Neural cell (in vitro differentiated cells): Measurements from ENCODE around the gene PPP1R12B. TPM values are rescaled to one million over a fixed set of nuclear protein-coding genes. Genes with fewer than 3 reads are reported as not detected.
"Not testable (repeated sequence)": the region's sequence is repeated elsewhere in the genome, so short reads cannot be mapped to it uniquely, and the experiment has no call there.

ENCODE experiments used
- H2AFZ ChIP-seq: fragments of 200-600, 300-800 bp; sonication (generic), shearing (Covaris generic); 2 replicates; pipeline ENCODE4 v1.6.0; 2014; ENCODE audit warnings: low read depth, mild to moderate bottlenecking, antibody characterized with exemption, low read length, moderate library complexity
- H3F3A ChIP-seq: fragments of 200-600 bp; shearing (Covaris generic); 2 replicates; pipeline ENCODE4 v1.6.1; 2016; ENCODE audit warnings: mild to moderate bottlenecking, moderate library complexity, mixed read lengths, antibody characterized with exemption, low read length; ENCODE audit not compliant: insufficient read depth, poor library complexity, severe bottlenecking
- H3K27ac ChIP-seq: fragments of 200-600, 300-800 bp; sonication (generic), shearing (Covaris generic); 2 replicates; pipeline ENCODE4 v1.5.1; 2014; ENCODE audit warnings: mild to moderate bottlenecking, low read length, moderate library complexity
- H3K27me3 ChIP-seq: fragments of 300-800, 200-600 bp; sonication (generic), shearing (Covaris generic); 2 replicates; pipeline ENCODE4 v1.6.0; 2014; ENCODE audit warnings: mild to moderate bottlenecking, low read depth, low read length, moderate library complexity; ENCODE audit not compliant: insufficient read depth
- H3K36me3 ChIP-seq: fragments of 300-800, 200-600 bp; sonication (generic), shearing (Covaris generic); 2 replicates; pipeline ENCODE4 v1.5.1; 2014; ENCODE audit warnings: mild to moderate bottlenecking, antibody characterized with exemption, low read length, moderate library complexity; ENCODE audit not compliant: insufficient read depth
- H3K4me2 ChIP-seq: fragments of 300-800, 200-600 bp; sonication (generic), shearing (Covaris generic); 2 replicates; pipeline ENCODE4 v1.6.0; 2014; ENCODE audit warnings: mild to moderate bottlenecking, low read length
- H3K4me3 ChIP-seq: fragments of 300-800, 200-600 bp; sonication (generic), shearing (Covaris generic); 2 replicates; pipeline ENCODE4 v1.5.1; 2014; ENCODE audit warnings: mild to moderate bottlenecking, low read length, moderate library complexity
- H3K79me2 ChIP-seq: fragments of 200-600 bp; shearing (Covaris generic); replicated peaks from 2 replicates; pipeline ENCODE4 v1.6.0; 2014; ENCODE audit warnings: mild to moderate bottlenecking, low read length, moderate library complexity; ENCODE audit not compliant: insufficient read depth
- H3K9ac ChIP-seq: fragments of 300-800, 200-600 bp; sonication (generic), shearing (Covaris generic); 2 replicates; pipeline ENCODE4 v1.6.1; 2016; ENCODE audit warnings: mild to moderate bottlenecking, low read length, mixed read lengths
- H3K9me2 ChIP-seq: fragments of 200-600 bp; shearing (Covaris generic); 2 replicates; pipeline ENCODE4 v1.6.1; 2016; ENCODE audit warnings: mild to moderate bottlenecking, low read length, mixed read lengths; ENCODE audit not compliant: insufficient read depth
- H3K9me3 ChIP-seq: fragments of 200-600, 300-800 bp; sonication (generic), shearing (Covaris generic); 2 replicates; pipeline ENCODE4 v1.6.1; 2016; ENCODE audit warnings: mild to moderate bottlenecking, mixed run types, low read length, moderate library complexity, mixed read lengths
- H4K20me1 ChIP-seq: fragments of 200-600 bp; shearing (Covaris generic); 2 replicates; pipeline ENCODE4 v1.6.1; 2016; ENCODE audit warnings: mild to moderate bottlenecking, mixed run types; ENCODE audit not compliant: insufficient read depth
- EP300 ChIP-seq: fragments of 450-650 bp; conservative IDR thresholded peaks from 2 replicates; pipeline ENCODE4 v1.6.1; 2014; ENCODE audit warnings: antibody characterized with exemption, mild to moderate bottlenecking, moderate library complexity; ENCODE audit not compliant: poor library complexity, severe bottlenecking
- EZH2 ChIP-seq: fragments of 200-600, 300-800 bp; shearing (Covaris generic), sonication (generic); IDR thresholded peaks from 2 replicates; pipeline ENCODE4 v1.6.1; 2014; ENCODE audit warnings: antibody characterized with exemption, low read length, borderline replicate concordance, mild to moderate bottlenecking; ENCODE audit not compliant: insufficient read depth, poor library complexity, severe bottlenecking
- RAD21 ChIP-seq: fragments of 450-650 bp; conservative IDR thresholded peaks from 2 replicates; pipeline ENCODE4 v1.6.1; 2014; ENCODE audit warnings: antibody characterized with exemption, mild to moderate bottlenecking, moderate library complexity
- SMC3 ChIP-seq: fragments of 450-650 bp; conservative IDR thresholded peaks from 2 replicates; pipeline ENCODE4 v1.6.1; 2014; ENCODE audit warnings: antibody characterized with exemption, mild to moderate bottlenecking, moderate library complexity; ENCODE audit not compliant: poor library complexity
- polyA plus RNA-seq: library from polyadenylated mRNA; depleted of rRNA; stranded (reverse); fragments of >200 nt; gene quantifications from 2 replicates; pipeline ENCODE4 v1.2.3, GENCODE V29; 2014

The PPP1R12B gene
- polyA plus RNA-seq, 1 donor from 2014 or later: 9.8 TPM

GRCh38 chr1:202466339-202466738, 117.8 kb downstream of the PPP1R12B start:
- H3K79me2 ChIP-seq, H3K27me3 ChIP-seq, H3K4me2 ChIP-seq, H3K36me3 ChIP-seq, H3K4me3 ChIP-seq, H4K20me1 ChIP-seq, H3K9me2 ChIP-seq, H3K9ac ChIP-seq, H3K9me3 ChIP-seq, H2AFZ ChIP-seq, H3K27ac ChIP-seq, H3F3A ChIP-seq: not testable (repeated sequence)

DNA sequence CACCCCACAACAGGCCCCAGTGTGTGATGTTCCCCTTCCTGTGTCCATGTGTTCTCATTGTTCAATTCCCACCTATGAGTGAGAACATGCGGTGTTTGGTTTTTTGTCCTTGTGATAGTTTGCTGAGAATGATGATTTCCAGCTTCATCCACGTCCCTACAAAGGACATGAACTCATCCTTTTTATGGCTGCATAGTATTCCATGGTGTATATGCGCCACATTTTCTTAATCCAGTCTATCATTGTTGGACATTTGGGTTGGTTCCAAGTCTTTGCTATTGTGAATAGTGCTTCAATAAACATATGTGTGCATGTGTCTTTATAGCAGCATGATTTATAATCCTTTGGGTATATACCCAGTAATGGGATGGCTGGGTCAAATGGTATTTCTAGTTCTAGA, 118.9 kb downstream of the PPP1R12B start:
- not testable (repeated sequence) for H3K27me3 ChIP-seq, H3K27ac ChIP-seq, H3K4me2 ChIP-seq, H4K20me1 ChIP-seq, H3K36me3 ChIP-seq, H3K9me3 ChIP-seq, H3K4me3 ChIP-seq, H2AFZ ChIP-seq, H3K9me2 ChIP-seq, H3K79me2 ChIP-seq, H3K9ac ChIP-seq, H3F3A ChIP-seq

GRCh38 chr1:202468695-202469094, 120.2 kb downstream of the PPP1R12B start:
- not testable (repeated sequence) for H3K4me3 ChIP-seq, H2AFZ ChIP-seq, H3K9me2 ChIP-seq, H3K4me2 ChIP-seq, H3K27ac ChIP-seq, H4K20me1 ChIP-seq, H3F3A ChIP-seq, H3K27me3 ChIP-seq, H3K79me2 ChIP-seq, H3K9ac ChIP-seq, H3K9me3 ChIP-seq, H3K36me3 ChIP-seq

- not testable (repeated sequence) for H3K27ac ChIP-seq, H3K36me3 ChIP-seq, H4K20me1 ChIP-seq, H3F3A ChIP-seq, H3K4me2 ChIP-seq, H2AFZ ChIP-seq, H3K9me3 ChIP-seq, H3K9me2 ChIP-seq, H3K9ac ChIP-seq, H3K79me2 ChIP-seq, H3K4me3 ChIP-seq, H3K27me3 ChIP-seq
These were observed 120.6 kb downstream of the PPP1R12B start for GRCh38 chr1:202469123-202469522.

- H3K36me3 ChIP-seq: no peaks in the 10 kb centered on the region
- H3K9me3 ChIP-seq: no peaks in the 10 kb centered on the region
- H4K20me1 ChIP-seq: no peaks in the 10 kb centered on the region
- no peak overlapping the region for H3K27ac ChIP-seq
- no peak overlapping the region for H3K4me2 ChIP-seq
- no peak for TF ChIP-seq EZH2
- TF ChIP-seq SMC3: no peak
- TF ChIP-seq EP300: no peak
- no peak for TF ChIP-seq RAD21
- no peaks in the 10 kb centered on the region for H3K79me2 ChIP-seq
- no peaks in the 10 kb centered on the region for H3K27me3 ChIP-seq
- no peak overlapping the region for H3K9ac ChIP-seq
- no peaks in the 10 kb centered on the region for H3F3A ChIP-seq
- no peak overlapping the region for H3K4me3 ChIP-seq
- H2AFZ ChIP-seq: no peak overlapping the region
- no peaks in the 10 kb centered on the region for H3K9me2 ChIP-seq
These were observed 122.7 kb downstream of the PPP1R12B start for GRCh38 chr1:202471246-202471645.

GRCh38 chr1:202472347-202473124, 124.0 kb downstream of the PPP1R12B start:
- H3K4me2 ChIP-seq, H3K79me2 ChIP-seq, H2AFZ ChIP-seq, H3K36me3 ChIP-seq, H4K20me1 ChIP-seq, H3K27me3 ChIP-seq, H3K9ac ChIP-seq, H3K4me3 ChIP-seq, H3K9me3 ChIP-seq, H3F3A ChIP-seq, H3K9me2 ChIP-seq: not testable (repeated sequence)
- H3K27ac ChIP-seq: peak overlapping the region; percentile 31

DNA sequence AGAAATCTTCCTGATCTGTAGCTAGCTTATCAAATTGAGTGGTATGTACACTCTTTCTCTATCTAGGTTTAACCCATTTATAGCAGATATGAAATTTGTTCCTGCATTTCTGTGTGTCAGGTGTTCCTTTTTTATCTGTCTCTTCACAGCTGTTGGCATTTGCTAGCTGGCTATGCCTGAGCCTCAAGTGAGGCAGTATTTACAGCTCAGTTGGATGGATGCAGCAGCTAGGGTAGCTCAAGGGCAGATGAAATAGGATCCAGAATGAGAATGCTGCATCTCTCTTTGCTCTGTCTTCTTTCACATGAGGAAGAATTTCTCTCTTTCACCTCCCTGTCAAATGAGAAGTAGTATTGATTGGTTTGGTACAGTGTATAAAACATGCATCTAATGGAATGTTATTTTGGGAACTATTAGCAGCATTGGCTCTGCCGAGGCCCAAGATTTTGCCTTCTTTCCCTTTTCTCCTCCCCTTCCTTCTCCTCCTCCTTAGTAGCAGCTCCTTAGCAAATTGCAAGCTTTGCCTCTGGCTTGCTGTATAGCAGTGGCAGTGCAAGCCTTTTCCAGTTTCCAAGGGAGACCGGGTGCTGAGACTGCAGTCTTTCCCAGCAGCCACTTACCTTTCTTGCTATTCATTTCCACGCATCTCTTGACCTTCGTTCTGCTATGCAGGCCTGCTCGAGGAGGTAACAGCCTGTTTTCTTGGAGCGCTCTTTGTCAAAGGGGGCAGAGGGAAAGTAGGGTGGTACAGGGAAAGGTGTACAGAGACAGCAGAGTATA, 125.0 kb downstream of the PPP1R12B start:
- H3K27ac ChIP-seq: peak overlapping the region; percentile 34
- H3K9ac ChIP-seq: not testable (repeated sequence)

More for the DNA sequence above, 125.0 kb downstream of the PPP1R12B start:
- H4K20me1 ChIP-seq, H3K4me2 ChIP-seq, H3K9me2 ChIP-seq, H3K9me3 ChIP-seq, H3K79me2 ChIP-seq, H3K27me3 ChIP-seq, H3K4me3 ChIP-seq, H3F3A ChIP-seq, H3K36me3 ChIP-seq, H2AFZ ChIP-seq: not testable (repeated sequence)
